HG03565 (cell line): Measurements from ENCODE around the gene CTNND1.
"Not testable (repeated sequence)": the region's sequence is repeated elsewhere in the genome, so short reads cannot be mapped to it uniquely, and the experiment has no call there.

ENCODE experiments used
- ATAC-seq: cut with Tn5 transposase; IDR thresholded peaks from one replicate; pipeline ENCODE4 v1.9.1; 2021; ENCODE audit warnings: mild to moderate bottlenecking, moderate library complexity; ENCODE audit not compliant: unreplicated experiment

CTNND1 gene

GRCh38 chr11:57791321-57792059 is 29.9 kb downstream of the CTNND1 start:
- no peak for ATAC-seq

GRCh38 chr11:57792060-57792541 is 30.5 kb downstream of the CTNND1 start:
- ATAC-seq = peak; percentile 94

- no peak for ATAC-seq
These were observed 31.3 kb downstream of the CTNND1 start for GRCh38 chr11:57792870-57793269.

GRCh38 chr11:57793351-57794115 is 31.9 kb downstream of the CTNND1 start:
- ATAC-seq = no peak

DNA sequence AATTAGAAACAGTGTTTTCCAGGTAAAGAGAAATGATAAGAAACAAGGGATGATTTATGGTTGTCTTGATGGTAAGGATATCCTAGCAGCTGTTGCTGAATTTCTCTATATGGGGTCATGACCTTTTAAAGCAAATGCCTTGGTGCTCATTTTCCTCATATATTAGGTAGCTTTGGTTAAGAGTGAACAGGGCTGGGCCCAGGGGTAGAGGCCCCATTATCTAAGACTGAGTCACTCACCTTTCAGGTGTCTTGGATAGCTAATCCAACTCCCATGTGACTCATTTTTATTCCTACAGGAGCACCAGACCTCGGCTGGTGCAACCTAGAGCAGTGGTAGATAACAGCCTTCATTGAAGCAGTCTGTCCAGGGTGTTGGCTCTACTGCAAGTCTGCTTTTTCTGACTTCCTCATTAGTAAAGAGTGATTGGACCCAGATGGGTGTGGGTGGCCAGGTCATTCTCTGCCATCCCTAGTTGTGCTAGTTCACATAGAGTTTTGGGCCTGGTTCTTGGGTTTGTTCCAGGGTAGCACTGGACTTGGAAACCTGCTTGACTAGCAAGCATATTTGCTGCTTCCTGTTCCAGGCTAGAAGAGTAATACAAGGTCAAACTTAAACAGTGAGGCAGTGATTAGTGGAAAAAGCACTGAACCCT is 37.4 kb downstream of the CTNND1 start:
- ATAC-seq = no peak

DNA sequence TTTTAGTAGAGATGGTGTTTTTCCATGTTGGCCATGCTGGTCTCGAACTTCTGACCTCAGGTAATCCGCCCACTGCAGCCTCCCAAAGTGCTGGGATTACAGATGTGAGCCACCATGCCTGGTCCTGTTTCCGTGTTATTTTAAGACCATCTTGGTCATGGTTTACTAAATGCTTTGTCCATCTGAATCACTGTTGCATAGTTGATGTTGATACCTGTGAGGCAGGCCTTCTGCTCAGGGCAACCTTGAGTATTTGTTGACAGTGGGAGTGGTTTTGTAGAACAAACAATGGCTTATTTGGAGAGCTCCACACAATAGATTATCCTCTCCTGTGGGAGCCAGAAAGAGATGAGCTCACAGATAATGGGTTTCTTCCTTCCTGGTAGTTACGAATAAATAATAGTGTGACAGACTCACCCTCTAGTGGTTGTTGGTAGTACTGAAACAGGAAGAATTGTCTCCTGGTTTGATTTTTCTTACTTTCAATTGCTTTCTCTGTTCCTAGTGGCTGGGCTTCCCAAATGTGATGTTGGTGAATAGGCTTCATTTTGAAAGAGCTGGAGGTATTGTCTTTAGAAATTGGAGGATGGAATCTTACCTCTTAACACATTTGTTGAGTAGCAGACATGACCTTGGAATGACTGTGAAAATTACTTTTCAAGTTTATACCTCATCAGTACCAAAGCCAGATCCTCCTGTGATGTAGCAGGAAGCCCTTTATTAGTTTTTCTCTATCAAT is 39.0 kb downstream of the CTNND1 start:
- ATAC-seq = peak; percentile 82

DNA sequence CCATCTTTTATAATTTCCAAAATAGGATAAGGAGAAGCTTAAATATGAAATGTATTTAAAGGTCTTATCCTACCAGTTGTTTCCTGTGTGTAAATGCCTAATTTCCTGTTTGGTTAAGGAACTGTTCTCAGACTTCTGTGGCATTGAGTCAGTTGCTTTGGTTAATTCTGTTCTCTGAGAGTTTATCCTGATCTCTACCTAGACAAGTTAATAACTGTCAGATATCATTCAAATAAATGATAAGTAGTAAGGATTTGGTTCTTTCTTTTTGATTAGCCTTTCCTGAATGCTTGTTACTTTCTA is 39.5 kb downstream of the CTNND1 start:
- ATAC-seq = no peak

GRCh38 chr11:57802411-57802810 is 40.8 kb downstream of the CTNND1 start:
- ATAC-seq = no peak

DNA sequence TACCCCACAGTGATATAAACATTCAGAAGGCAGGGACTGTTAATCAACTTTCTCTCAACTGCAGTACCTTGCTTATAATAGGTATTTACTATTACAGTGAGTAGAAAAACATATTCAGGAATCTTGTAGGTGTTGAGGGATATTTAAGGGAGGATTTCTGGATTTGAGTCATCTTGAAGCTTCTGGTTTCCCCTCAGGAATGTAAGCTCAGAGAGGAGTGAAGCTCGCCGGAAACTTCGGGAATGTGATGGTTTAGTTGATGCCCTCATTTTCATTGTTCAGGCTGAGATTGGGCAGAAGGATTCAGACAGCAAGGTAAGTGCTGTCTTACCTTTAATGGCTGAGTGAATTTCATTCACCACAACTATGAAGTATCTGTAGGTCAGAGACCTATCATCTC is 42.9 kb downstream of the CTNND1 start:
- ATAC-seq = no peak

DNA sequence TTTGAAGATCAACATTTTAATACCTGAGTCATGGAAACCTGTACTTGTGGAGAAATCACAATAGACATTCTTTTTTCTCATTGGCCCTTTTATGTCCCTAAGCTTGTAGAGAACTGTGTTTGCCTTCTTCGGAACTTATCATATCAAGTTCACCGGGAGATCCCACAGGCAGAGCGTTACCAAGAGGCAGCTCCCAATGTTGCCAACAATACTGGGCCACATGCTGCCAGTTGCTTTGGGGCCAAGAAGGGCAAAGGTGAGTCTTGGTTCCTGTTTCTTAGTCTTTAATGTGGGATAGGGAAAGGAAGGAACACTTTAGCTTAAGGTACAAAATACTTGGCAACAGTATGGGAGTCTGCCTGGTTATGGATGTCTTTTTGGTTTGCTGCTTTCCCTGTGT is 44.2 kb downstream of the CTNND1 start:
- no peak for ATAC-seq

DNA sequence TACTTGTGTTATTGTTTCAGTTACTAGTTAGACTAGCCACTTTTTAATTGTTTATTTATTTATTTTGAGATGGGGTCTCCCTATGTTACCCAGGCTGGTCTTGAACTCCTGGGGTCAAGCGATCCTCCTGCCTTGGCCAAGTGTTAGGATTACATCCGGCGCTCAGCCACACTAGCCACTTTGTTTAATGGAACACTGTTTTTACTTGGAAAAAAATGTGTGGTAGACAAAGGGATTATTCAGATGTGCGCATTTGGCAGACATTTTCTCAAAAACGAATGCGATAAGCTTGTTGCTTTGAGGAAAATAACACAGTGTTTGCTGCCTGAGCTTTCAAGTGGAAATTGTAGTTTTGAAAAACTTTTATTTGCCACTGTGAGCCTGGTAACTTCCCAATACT is 51.0 kb downstream of the CTNND1 start:
- ATAC-seq = no peak

DNA sequence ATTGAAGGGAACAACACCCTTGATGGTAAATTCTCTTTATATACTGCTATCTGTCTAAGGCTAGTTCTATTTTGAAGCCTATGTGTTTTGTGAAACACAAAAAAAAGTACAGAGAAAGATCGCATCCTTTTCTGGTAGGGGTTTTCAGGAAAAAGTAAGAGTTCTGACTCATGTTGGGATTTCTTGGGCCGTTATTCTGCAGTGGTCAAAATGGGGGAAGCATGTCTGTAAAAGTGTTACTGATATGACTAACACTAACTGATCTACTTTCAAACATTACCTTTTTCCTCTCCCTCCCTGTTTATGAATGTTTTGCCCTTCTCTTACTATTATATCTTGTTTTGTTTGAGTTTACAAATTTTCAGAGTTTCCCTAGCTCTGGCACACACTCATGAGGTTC is 53.9 kb downstream of the CTNND1 start:
- ATAC-seq = peak; percentile 85

- ATAC-seq = peak; percentile 20
These were observed 54.3 kb downstream of the CTNND1 start for GRCh38 chr11:57815877-57816276.

- no peak for ATAC-seq
These were observed 57.2 kb downstream of the CTNND1 start for GRCh38 chr11:57818812-57819211.

DNA sequence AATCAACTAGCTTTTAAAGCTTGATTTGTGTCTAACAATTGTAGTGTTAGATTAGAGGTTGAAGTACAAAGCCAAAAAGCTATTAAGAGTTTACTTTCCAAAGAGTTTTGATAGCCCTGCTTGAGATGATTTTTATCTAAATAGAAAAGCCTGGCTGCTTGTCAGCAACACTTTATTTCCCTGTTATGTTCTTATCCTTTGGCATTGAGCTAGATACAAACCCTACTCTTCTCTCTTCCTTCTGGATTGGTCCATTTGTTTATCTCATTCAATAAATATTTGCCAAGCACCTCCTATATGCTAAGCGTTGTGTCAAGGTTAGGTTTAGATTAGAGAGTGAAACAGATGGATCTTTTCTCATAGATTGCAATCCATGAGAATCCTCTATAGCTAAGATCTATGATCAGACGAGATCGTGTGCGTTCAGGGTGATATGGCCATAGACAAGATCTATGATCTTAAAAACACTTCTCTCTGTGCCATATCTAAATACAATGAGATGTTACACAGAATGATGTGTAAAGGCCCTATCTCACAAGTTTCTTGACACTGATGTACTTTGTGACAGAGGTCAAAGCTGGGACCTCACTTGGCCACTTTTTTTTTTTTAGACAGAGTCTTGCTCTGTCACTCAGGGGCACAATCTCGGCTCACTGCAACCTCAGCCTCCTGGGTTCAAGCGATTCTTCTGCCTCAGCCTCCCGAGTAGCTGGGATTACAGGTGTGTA is 57.8 kb downstream of the CTNND1 start:
- no peak for ATAC-seq

GRCh38 chr11:57823859-57824258 is 62.3 kb downstream of the CTNND1 start:
- ATAC-seq = no peak

- no peak for ATAC-seq
These were observed 73.2 kb downstream of the CTNND1 start for GRCh38 chr11:57834852-57835251.

- not testable (repeated sequence) for ATAC-seq
These were observed 77.0 kb downstream of the CTNND1 start for GRCh38 chr11:57838609-57839008.

- no peak for ATAC-seq
These were observed 81.3 kb downstream of the CTNND1 start for GRCh38 chr11:57842873-57843272.

DNA sequence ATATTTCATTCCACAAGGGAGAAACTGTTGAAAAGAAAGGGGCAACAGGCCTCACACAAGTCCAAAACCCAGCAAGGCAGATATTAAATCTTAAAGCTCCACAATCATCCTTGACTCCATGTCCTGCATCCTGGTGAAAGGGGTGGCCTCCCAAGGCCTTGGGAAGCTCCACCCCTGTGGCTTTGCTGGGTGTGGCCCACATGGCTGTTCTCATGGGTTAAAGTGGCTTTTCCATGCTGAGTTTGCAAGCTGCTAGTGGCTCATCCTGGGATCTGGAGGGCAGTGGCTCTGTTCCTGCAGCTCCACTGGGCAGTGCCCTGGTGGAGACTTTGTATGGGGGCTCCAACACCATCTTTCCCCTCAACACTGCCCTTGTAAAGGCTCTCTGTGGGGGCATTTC is 106.4 kb downstream of the CTNND1 start:
- no peak for ATAC-seq

DNA sequence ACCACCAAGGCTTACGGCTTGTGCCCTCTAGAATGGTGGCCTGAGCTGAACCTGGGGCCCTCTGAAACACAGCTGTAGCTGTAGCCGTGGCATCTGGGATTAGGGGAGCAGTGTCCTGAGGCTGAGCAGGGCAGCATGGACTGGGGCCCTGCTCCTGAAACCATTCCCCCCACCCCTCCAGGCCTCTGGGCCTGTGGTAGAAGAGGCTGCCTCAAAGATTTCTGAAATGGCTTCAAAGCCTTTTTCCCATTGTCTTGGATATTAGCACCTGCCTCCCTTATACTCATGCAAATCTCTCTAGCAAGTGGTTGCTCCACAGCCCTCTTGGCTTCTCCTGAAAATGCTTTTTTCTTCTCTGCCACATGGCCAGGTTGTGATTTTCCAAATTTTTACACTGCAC is 106.9 kb downstream of the CTNND1 start:
- ATAC-seq = no peak
